ENCODE results near the gene GSTT2B. TPM values are rescaled to one million over a fixed set of nuclear protein-coding genes. Genes with fewer than 3 reads are reported as not detected.

Gene GSTT2B
- polyA plus RNA-seq, 3 donors, result 0.25 to 0.72 TPM; not detected in 1

- Histone ChIP-seq H3K27me3 (ENCODE audit: control insufficient read depth in 2 of 2, insufficient read depth in 2 of 2, low read length in 2 of 2) (no peaks in the 10 kb centered on the region), H4K20me1 (ENCODE audit: insufficient read depth, low read length) (no peaks in the 10 kb centered on the region), H3K9me3 (replicated peaks in 1 of 2; ENCODE audit: control insufficient read depth in 1 of 2, insufficient read depth in 1 of 2, low read length in 2 of 2) (no peaks in the 10 kb centered on the region), H3K36me3 (replicated peaks in 1 of 2; ENCODE audit: control insufficient read depth in 1 of 2, insufficient read depth in 2 of 2, low read length in 2 of 2) (peaks cover 0 to 12% of the 10 kb centered on the region in 2 donors), H3K9ac (ENCODE audit: insufficient read depth, low read length, poor library complexity, severe bottlenecking) (peak overlapping the region; percentile 77), H2AFZ (ENCODE audit: insufficient read depth, low read depth, low read length, poor library complexity, severe bottlenecking) (peak overlapping the region; percentile 87), H3K4me2 (replicated peaks; ENCODE audit: extremely low read depth, low read length, poor library complexity, severe bottlenecking) (peak overlapping the region; percentile 82), H3K79me2 (ENCODE audit: insufficient read depth, low read length) (no peaks in the 10 kb centered on the region), H3K4me1 (ENCODE audit: control insufficient read depth in 1 of 2, insufficient read depth in 2 of 2, low read length in 2 of 2) (peaks cover 7 to 18% of the 10 kb centered on the region in 2 donors), H3K27ac (ENCODE audit: low read depth in 1 of 2, low read length in 2 of 2) (peak overlapping the region; percentile 71 to 88), H3K4me3 (replicated peaks in 1 of 3; ENCODE audit: low read depth in 2 of 3, low read length in 3 of 3) (peak overlapping the region; percentile 52 to 80 (median 70))
- Mint-ChIP-seq H3K9me3 (no peaks in the 10 kb centered on the region), H3K27ac (peak overlapping the region; percentile 91 to 99 (median 98)), H3K4me1 (peaks cover 10% of the 10 kb centered on the region), H3K36me3 (peaks cover 4 to 7% of the 10 kb centered on the region in 2 donors), H3K27me3 (ENCODE audit: low read depth in 3 of 3) (peaks cover 1 to 2% (median 2%) of the 10 kb centered on the region in 3 donors), H3K4me3 (peak overlapping the region; percentile 97 to 99)
- intact Hi-C loops (cut with micrococcal nuclease), result loop anchor here (2.0 to 5.0 kb wide), 3 partner anchors 18 to 126 kb away; partner anchors contain the start of genes DDT (in 1 of the 2), MIF (in 1 of the 2) and SMARCB1 (in 1 of the 2)
- TF ChIP-seq, protein P1, sequence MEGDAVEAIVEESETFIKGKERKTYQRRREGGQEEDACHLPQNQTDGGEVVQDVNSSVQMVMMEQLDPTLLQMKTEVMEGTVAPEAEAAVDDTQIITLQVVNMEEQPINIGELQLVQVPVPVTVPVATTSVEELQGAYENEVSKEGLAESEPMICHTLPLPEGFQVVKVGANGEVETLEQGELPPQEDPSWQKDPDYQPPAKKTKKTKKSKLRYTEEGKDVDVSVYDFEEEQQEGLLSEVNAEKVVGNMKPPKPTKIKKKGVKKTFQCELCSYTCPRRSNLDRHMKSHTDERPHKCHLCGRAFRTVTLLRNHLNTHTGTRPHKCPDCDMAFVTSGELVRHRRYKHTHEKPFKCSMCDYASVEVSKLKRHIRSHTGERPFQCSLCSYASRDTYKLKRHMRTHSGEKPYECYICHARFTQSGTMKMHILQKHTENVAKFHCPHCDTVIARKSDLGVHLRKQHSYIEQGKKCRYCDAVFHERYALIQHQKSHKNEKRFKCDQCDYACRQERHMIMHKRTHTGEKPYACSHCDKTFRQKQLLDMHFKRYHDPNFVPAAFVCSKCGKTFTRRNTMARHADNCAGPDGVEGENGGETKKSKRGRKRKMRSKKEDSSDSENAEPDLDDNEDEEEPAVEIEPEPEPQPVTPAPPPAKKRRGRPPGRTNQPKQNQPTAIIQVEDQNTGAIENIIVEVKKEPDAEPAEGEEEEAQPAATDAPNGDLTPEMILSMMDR (IDR thresholded peaks at IDR 0.05), result no peak
- no peak for DNase-seq
- WGBS (ENCODE audit: insufficient coverage), result 0% methylated on average over 1 of the region's 1 CpG
Observed at GRCh38 chr22:23913306-23913660, 47.7 kb downstream of the GSTT2B start.

GRCh38 chr22:23912293-23912903, 48.6 kb downstream of the GSTT2B start:
- Mint-ChIP-seq H3K4me1 (peaks cover 10% of the 10 kb centered on the region), H3K27me3 (ENCODE audit: low read depth in 3 of 3) (peaks cover 0 to 2% (median 2%) of the 10 kb centered on the region in 3 donors), H3K4me3 (no peak overlapping the region), H3K27ac (no peak overlapping the region), H3K9me3 (peaks cover 0 to 1% (median 0%) of the 10 kb centered on the region in 7 donors), H3K36me3 (peaks cover 3 to 7% of the 10 kb centered on the region in 2 donors)
- Histone ChIP-seq H3K4me2 (replicated peaks; ENCODE audit: extremely low read depth, low read length, poor library complexity, severe bottlenecking) (no peak overlapping the region), H4K20me1 (ENCODE audit: insufficient read depth, low read length) (no peaks in the 10 kb centered on the region), H3K4me3 (replicated peaks in 1 of 3; ENCODE audit: low read depth in 2 of 3, low read length in 3 of 3) (no peak overlapping the region), H2AFZ (ENCODE audit: insufficient read depth, low read depth, low read length, poor library complexity, severe bottlenecking) (no peak overlapping the region), H3K27ac (ENCODE audit: low read depth in 1 of 2, low read length in 2 of 2) (no peak overlapping the region), H3K9ac (ENCODE audit: insufficient read depth, low read length, poor library complexity, severe bottlenecking) (no peak overlapping the region), H3K9me3 (replicated peaks in 1 of 2; ENCODE audit: control insufficient read depth in 1 of 2, insufficient read depth in 1 of 2, low read length in 2 of 2) (no peaks in the 10 kb centered on the region), H3K36me3 (replicated peaks in 1 of 2; ENCODE audit: control insufficient read depth in 1 of 2, insufficient read depth in 2 of 2, low read length in 2 of 2) (peaks cover 0 to 7% of the 10 kb centered on the region in 2 donors), H3K27me3 (ENCODE audit: control insufficient read depth in 2 of 2, insufficient read depth in 2 of 2, low read length in 2 of 2) (no peaks in the 10 kb centered on the region), H3K4me1 (ENCODE audit: control insufficient read depth in 1 of 2, insufficient read depth in 2 of 2, low read length in 2 of 2) (peaks cover 7 to 18% of the 10 kb centered on the region in 2 donors), H3K79me2 (ENCODE audit: insufficient read depth, low read length) (no peaks in the 10 kb centered on the region)
- TF ChIP-seq, protein P1 (IDR thresholded peaks at IDR 0.05), result no peak
- intact Hi-C loops (cut with micrococcal nuclease), result loop anchor here (2.0 to 5.0 kb wide), 3 partner anchors 18 to 125 kb away; partner anchors contain the start of genes DDT (in 1 of the 2), MIF (in 1 of the 2) and SMARCB1 (in 1 of the 2)
- 99% methylated on average over 6 of the region's 9 CpGs for WGBS (ENCODE audit: insufficient coverage)
- DNase-seq, result no peak

Measured in CD14-positive monocyte (primary cell).